ENCODE results near the gene PTPN5. TPM values are rescaled to one million over a fixed set of nuclear protein-coding genes. Genes with fewer than 3 reads are reported as not detected.

Gene PTPN5
- total and polyA plus RNA-seq, 4 donors: not detected

GRCh38 chr11:18802381-18803257 lies 11.0 kb upstream of the PTPN5 start:
- no peaks in the 10 kb centered on the region for H3K4me1 ChIP-seq (ENCODE audit: control insufficient read depth in 4 of 4, insufficient read depth in 4 of 4, low read length in 3 of 4)
- H3K9ac ChIP-seq (ENCODE audit: low read depth in 1 of 2, low read length in 2 of 2): no peak overlapping the region
- H3K27ac ChIP-seq (ENCODE audit: low read depth in 1 of 2, low read length in 2 of 2): no peak overlapping the region
- DNase-seq (ENCODE audit: low spot score): no peak
- H3K4me3 ChIP-seq (ENCODE audit: low read depth in 1 of 3, low read length in 3 of 3): no peak overlapping the region
- no peaks in the 10 kb centered on the region for H3K9me3 ChIP-seq (ENCODE audit: control insufficient read depth in 4 of 4, low read length in 3 of 4)
- TF ChIP-seq TAF1 (conservative IDR thresholded peaks at IDR 0.05) (no peak), ATF3 (IDR thresholded peaks at IDR 0.05) (peak; percentile 76), RAD21 (IDR thresholded peaks at IDR 0.05) (peak; percentile 51 to 74), YY1 (IDR thresholded peaks at IDR 0.05) (no peak), HNF4A (conservative IDR thresholded peaks at IDR 0.05) (no peak), SP1 (IDR thresholded peaks at IDR 0.05) (no peak), CTCF (IDR thresholded peaks at IDR 0.05; ENCODE audit: low read depth, low read length, missing input control) (peak; percentile 55), JUND (IDR thresholded peaks at IDR 0.05) (no peak), REST (IDR thresholded peaks at IDR 0.05) (no peak), EGR1 (IDR thresholded peaks at IDR 0.05; ENCODE audit: low read depth in 2 of 2) (no peak), HNF4G (IDR thresholded peaks at IDR 0.05) (no peak), MAX (IDR thresholded peaks at IDR 0.05) (no peak), FOXA2 (IDR thresholded peaks at IDR 0.05) (no peak), GABPA (IDR thresholded peaks at IDR 0.05 in 1 of 2, conservative IDR thresholded peaks at IDR 0.05 in 1 of 2) (no peak), FOXA1 (IDR thresholded peaks at IDR 0.05) (no peak), NR2F2 (IDR thresholded peaks at IDR 0.05) (no peak), ZBTB33 (IDR thresholded peaks at IDR 0.05) (no peak), RXRA (IDR thresholded peaks at IDR 0.05) (no peak)
- no peaks in the 10 kb centered on the region for H3K36me3 ChIP-seq (ENCODE audit: control insufficient read depth in 4 of 4, insufficient read depth in 3 of 4, low read depth in 1 of 4, low read length in 3 of 4)
- peaks cover 0 to 2% (median 0%) of the 10 kb centered on the region in 4 donors for H3K27me3 ChIP-seq (ENCODE audit: control insufficient read depth in 4 of 4, insufficient read depth in 4 of 4, low read length in 3 of 4)
- 38% methylated on average over 13 of the region's 13 CpGs for WGBS
